ENCODE measurements around the gene KIAA1217. TPM values are rescaled to one million over a fixed set of nuclear protein-coding genes. Genes with fewer than 3 reads are reported as not detected.

The KIAA1217 gene
- total RNA-seq, 1 experiment from 2014 or later = 76.2 TPM

DNA sequence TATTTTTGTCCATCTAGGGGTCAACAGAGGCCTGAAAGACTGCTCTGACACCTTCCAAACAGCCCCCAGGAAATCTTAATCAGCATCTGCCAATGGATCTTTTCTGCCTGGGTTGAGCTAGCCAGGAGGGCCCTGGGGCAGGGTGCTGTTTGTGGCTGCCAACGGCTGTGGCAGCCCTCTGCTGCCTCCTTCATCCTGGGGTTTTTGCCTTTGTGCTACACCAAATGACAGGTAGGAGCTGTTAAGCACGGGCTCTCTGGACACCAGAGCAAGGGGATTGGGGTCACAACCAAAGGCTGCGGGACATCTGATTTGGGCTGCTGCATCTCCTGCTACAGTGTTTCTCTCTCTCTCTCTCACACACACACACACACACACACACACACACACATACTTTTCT is 2.0 kb upstream of the KIAA1217 start:
- POLR2A ChIA-PET (ENCODE audit: low non-redundant PET) = no interaction called here
- Histone ChIP-seq H3K27me3 (replicated peaks; ENCODE audit: insufficient read depth, low read depth, low read length, poor library complexity) (no peaks in the 10 kb centered on the region), H3K36me3 (ENCODE audit: insufficient read depth, low read length, poor library complexity, severe bottlenecking) (no peaks in the 10 kb centered on the region), H3K27ac (ENCODE audit: low read depth, low read length, poor library complexity, severe bottlenecking) (peak overlapping the region; percentile 79), H3K4me1 (ENCODE audit: insufficient read depth, low read length, poor library complexity, severe bottlenecking) (peaks cover 41% of the 10 kb centered on the region), H3K9me3 (ENCODE audit: low read depth, low read length, poor library complexity, severe bottlenecking) (no peaks in the 10 kb centered on the region), H3K4me3 (ENCODE audit: low read depth, low read length, poor library complexity, severe bottlenecking) (no peak overlapping the region)
- intact Hi-C loops (cut with micrococcal nuclease; ENCODE audit: unreplicated experiment) = loop anchor here (5.0 kb wide), 1 partner anchor 310 kb away; no protein-coding TSS in a partner anchor
- CTCF ChIA-PET = no interaction called here
- no peak for DNase-seq (ENCODE audit: low spot score)
- BruUV-seq (replicated peaks) = no TSS peak
- no peak for TF ChIP-seq CTCF (conservative IDR thresholded peaks at IDR 0.05; ENCODE audit: low read depth, low read length)
- no peak for TF ChIP-seq EZH2 (IDR thresholded peaks at IDR 0.05; ENCODE audit: borderline replicate concordance, low read depth, low read length, poor library complexity, severe bottlenecking)

GRCh38 chr10:24207341-24207740 is 1.6 kb upstream of the KIAA1217 start:
- POLR2A ChIA-PET (ENCODE audit: low non-redundant PET) = no interaction called here
- no peaks in the 10 kb centered on the region for H3K36me3 ChIP-seq (ENCODE audit: insufficient read depth, low read length, poor library complexity, severe bottlenecking)
- peak overlapping the region; percentile 79 for H3K27ac ChIP-seq (ENCODE audit: low read depth, low read length, poor library complexity, severe bottlenecking)
- intact Hi-C loops (cut with micrococcal nuclease; ENCODE audit: unreplicated experiment) = loop anchor here (5.0 kb wide), 1 partner anchor 310 kb away; no protein-coding TSS in a partner anchor
- BruUV-seq (replicated peaks) = no TSS peak
- no peak overlapping the region for H3K4me3 ChIP-seq (ENCODE audit: low read depth, low read length, poor library complexity, severe bottlenecking)
- no peaks in the 10 kb centered on the region for H3K9me3 ChIP-seq (ENCODE audit: low read depth, low read length, poor library complexity, severe bottlenecking)
- DNase-seq (ENCODE audit: low spot score) = no peak
- peaks cover 41% of the 10 kb centered on the region for H3K4me1 ChIP-seq (ENCODE audit: insufficient read depth, low read length, poor library complexity, severe bottlenecking)
- no peak for TF ChIP-seq EZH2 (IDR thresholded peaks at IDR 0.05; ENCODE audit: borderline replicate concordance, low read depth, low read length, poor library complexity, severe bottlenecking)
- no peak for TF ChIP-seq CTCF (conservative IDR thresholded peaks at IDR 0.05; ENCODE audit: low read depth, low read length)
- CTCF ChIA-PET = interaction anchor here (0.6 kb wide), 1 partner anchor 303 kb away, joined by 3 read pairs; no protein-coding TSS in a partner anchor
- H3K27me3 ChIP-seq (replicated peaks; ENCODE audit: insufficient read depth, low read depth, low read length, poor library complexity) = no peaks in the 10 kb centered on the region

GRCh38 chr10:24207781-24208611 is 942 bp upstream of the KIAA1217 start:
- DNase-seq (ENCODE audit: low spot score) = peak; percentile 42
- ChIA-PET CTCF (interaction anchor here (0.6 kb wide), 1 partner anchor 303 kb away, joined by 3 read pairs; no protein-coding TSS in a partner anchor), POLR2A (ENCODE audit: low non-redundant PET) (interaction anchor here (0.7 kb wide), 1 partner anchor 198 kb away, joined by 13 read pairs; no protein-coding TSS in a partner anchor)
- intact Hi-C loops (cut with micrococcal nuclease; ENCODE audit: unreplicated experiment) = loop anchor here (2.0 to 5.0 kb wide), 2 partner anchors 143 to 309 kb away; no protein-coding TSS in a partner anchor
- no TSS peak for BruUV-seq (replicated peaks)
- no peaks in the 10 kb centered on the region for H3K9me3 ChIP-seq (ENCODE audit: low read depth, low read length, poor library complexity, severe bottlenecking)
- H3K36me3 ChIP-seq (ENCODE audit: insufficient read depth, low read length, poor library complexity, severe bottlenecking) = no peaks in the 10 kb centered on the region
- no peaks in the 10 kb centered on the region for H3K27me3 ChIP-seq (replicated peaks; ENCODE audit: insufficient read depth, low read depth, low read length, poor library complexity)
- H3K27ac ChIP-seq (ENCODE audit: low read depth, low read length, poor library complexity, severe bottlenecking) = peak overlapping the region; percentile 79
- no peak for TF ChIP-seq CTCF (conservative IDR thresholded peaks at IDR 0.05; ENCODE audit: low read depth, low read length)
- no peak for TF ChIP-seq EZH2 (IDR thresholded peaks at IDR 0.05; ENCODE audit: borderline replicate concordance, low read depth, low read length, poor library complexity, severe bottlenecking)
- H3K4me1 ChIP-seq (ENCODE audit: insufficient read depth, low read length, poor library complexity, severe bottlenecking) = peaks cover 41% of the 10 kb centered on the region
- peak overlapping the region; percentile 48 for H3K4me3 ChIP-seq (ENCODE audit: low read depth, low read length, poor library complexity, severe bottlenecking)
